AG10803 (cell line): ENCODE results near the gene VSIG8.
"Not testable (repeated sequence)": the region's sequence is repeated elsewhere in the genome, so short reads cannot be mapped to it uniquely, and the experiment has no call there.

ENCODE experiments used
- DNase-seq: peaks from one replicate; pipeline ENCODE4 v3.0.0; 2010; ENCODE audit warnings: low read depth
- H3K4me3 ChIP-seq: 2 replicates; pipeline ENCODE4 v1.5.1; 2011; ENCODE audit warnings: mild to moderate bottlenecking, low read length, control low read depth
- CTCF ChIP-seq: conservative IDR thresholded peaks from 2 replicates; pipeline ENCODE4 v1.5.1; 2011; ENCODE audit warnings: mild to moderate bottlenecking, low read length, control low read depth, inconsistent platforms

VSIG8 gene

DNA sequence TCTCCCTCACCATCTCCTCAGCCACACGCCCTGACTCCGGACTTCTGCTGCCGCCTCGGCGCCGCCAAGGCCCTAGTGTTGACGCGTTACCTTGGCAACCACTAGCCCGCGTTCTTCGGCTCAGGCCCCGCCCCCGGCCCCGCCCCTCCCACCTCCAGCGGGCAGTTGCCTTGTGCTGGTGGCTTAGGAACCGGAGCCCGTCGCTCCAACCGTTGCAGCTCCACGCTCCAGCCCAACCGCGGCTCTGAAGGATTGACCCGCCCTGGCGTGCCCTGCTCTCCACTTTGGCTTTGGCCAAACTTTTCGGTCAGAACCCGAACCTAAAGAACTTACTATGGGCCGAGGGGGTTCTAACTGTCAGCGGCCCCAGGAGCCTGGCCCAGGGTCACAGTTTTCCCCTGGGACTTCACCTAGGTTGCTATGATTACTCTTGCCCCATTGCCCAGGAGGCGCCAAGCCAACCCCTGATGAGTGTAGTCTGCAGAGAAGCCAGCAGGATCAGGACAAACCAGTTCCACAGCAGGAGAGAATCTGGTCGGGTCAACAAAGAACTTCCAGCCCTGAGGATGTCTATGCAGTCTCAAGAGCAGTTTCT lies 37.7 kb upstream of the VSIG8 start, which contains the start of gene CFAP45:
TSS of gene CFAP45 (minus strand) at position 80 of the 595 bp plus-strand sequence. CDS start at position 13, 67 bp downstream.
- peak; percentile 61 for DNase-seq
- no peak for TF ChIP-seq CTCF
- no peak within 1 kb of the TSS for H3K4me3 ChIP-seq

- not testable (repeated sequence) for H3K4me3 ChIP-seq
These were observed 37.2 kb upstream of the VSIG8 start for GRCh38 chr1:159899634-159900033.

DNA sequence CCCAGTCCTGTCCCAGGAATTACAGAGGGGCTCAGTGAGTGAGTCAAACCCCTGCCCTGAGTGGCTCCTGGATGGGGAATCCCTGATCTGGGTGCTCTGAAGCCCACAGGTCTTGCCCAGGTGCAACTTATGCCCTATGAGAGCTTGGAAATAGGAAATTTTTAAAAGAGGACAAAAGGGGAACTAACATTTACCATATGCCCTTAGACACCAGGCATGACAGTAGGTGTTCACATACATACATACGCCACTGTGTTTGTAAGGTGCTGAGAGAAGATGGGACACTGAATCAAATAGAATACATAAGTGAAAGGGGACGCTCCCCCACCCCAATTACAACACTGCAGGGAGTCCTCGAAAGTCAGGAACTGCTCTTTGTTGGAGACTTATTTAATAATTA lies 36.1 kb upstream of the VSIG8 start:
- TF ChIP-seq CTCF = no peak
- H3K4me3 ChIP-seq = no peak overlapping the region
- no peak for DNase-seq

More at GRCh38 chr1:159899634-159900033, 37.2 kb upstream of the VSIG8 start:
- DNase-seq = not testable (repeated sequence)

DNA sequence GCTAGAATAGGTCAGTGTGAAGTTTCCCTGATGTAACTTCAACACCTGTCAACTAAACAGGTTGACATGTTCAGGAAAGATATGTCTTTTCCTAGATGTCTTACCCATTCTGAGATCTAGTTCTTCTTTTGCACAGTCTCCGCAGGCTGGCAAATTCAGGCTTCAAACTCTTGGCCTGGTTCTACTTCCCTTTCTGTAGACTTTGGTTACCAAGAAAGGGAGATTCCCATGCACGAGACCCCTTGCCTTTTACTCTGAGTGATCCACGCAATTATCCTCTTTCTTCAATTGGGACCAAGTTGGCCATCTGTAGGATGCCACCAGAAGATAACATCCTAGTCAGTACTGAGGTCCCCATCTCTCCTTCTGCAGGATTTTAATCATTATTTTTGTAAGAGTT lies 35.5 kb upstream of the VSIG8 start:
- no peak for DNase-seq
- no peak overlapping the region for H3K4me3 ChIP-seq
- no peak for TF ChIP-seq CTCF

- no peak for TF ChIP-seq CTCF
- no peak for DNase-seq
- no peak overlapping the region for H3K4me3 ChIP-seq
These were observed 34.1 kb upstream of the VSIG8 start for GRCh38 chr1:159896546-159896930.

- DNase-seq = no peak
- no peak overlapping the region for H3K4me3 ChIP-seq
- TF ChIP-seq CTCF = no peak
These were observed 33.5 kb upstream of the VSIG8 start for GRCh38 chr1:159895836-159896545.

GRCh38 chr1:159895286-159895685 lies 32.8 kb upstream of the VSIG8 start:
- DNase-seq = no peak
- TF ChIP-seq CTCF = no peak
- H3K4me3 ChIP-seq = no peak overlapping the region
